Measurements from ENCODE around the gene MYO3B.

Gene MYO3B

DNA sequence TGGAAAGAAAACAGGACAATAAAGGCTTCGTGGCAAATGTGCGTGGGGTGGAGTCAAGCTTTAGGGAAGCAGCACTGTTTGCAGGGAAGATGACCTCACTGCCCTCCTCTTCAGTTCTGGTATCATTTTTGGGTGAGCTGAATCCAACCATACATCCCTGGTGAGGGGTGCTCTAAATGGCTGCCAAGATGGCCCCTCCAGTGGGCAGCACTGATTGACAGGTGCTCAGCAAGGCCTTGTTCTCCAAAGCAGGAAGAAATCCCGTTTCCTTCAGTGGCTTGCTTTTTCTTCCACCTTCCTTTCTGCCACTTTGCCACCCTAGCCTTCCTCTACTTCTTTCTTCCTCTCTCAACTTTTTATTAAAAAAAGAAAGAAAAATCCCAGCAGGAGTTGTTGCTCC, 404.4 kb downstream of the MYO3B start:
- H2AFZ ChIP-seq (ENCODE audit: low read depth, low read length, severe bottlenecking), result no peak overlapping the region
- no peak overlapping the region for H3K4me2 ChIP-seq (ENCODE audit: low read depth, low read length, poor library complexity, severe bottlenecking)
- no peaks in the 10 kb centered on the region for H3K9me3 ChIP-seq (ENCODE audit: insufficient read depth, low read length)
- no peaks in the 10 kb centered on the region for H3F3A ChIP-seq (ENCODE audit: insufficient read depth)
- H3K9ac ChIP-seq (ENCODE audit: low read length), result no peak overlapping the region
- no peaks in the 10 kb centered on the region for H3K27me3 ChIP-seq (ENCODE audit: low read length)
- no peak overlapping the region for H3K27ac ChIP-seq (ENCODE audit: low read depth, low read length)
- no peaks in the 10 kb centered on the region for H4K20me1 ChIP-seq (ENCODE audit: low read depth, low read length)
- no peak overlapping the region for H3K4me3 ChIP-seq (ENCODE audit: insufficient read depth, low read length, poor library complexity, severe bottlenecking)
- no peaks in the 10 kb centered on the region for H3K9me2 ChIP-seq (replicated peaks; ENCODE audit: insufficient read depth, low read length)
- H3K79me2 ChIP-seq (ENCODE audit: insufficient read depth, low read length), result no peaks in the 10 kb centered on the region
- no peak for TF ChIP-seq EZH2phosphoT487 (conservative IDR thresholded peaks at IDR 0.05; ENCODE audit: low read length)
- TF ChIP-seq, protein P1, sequence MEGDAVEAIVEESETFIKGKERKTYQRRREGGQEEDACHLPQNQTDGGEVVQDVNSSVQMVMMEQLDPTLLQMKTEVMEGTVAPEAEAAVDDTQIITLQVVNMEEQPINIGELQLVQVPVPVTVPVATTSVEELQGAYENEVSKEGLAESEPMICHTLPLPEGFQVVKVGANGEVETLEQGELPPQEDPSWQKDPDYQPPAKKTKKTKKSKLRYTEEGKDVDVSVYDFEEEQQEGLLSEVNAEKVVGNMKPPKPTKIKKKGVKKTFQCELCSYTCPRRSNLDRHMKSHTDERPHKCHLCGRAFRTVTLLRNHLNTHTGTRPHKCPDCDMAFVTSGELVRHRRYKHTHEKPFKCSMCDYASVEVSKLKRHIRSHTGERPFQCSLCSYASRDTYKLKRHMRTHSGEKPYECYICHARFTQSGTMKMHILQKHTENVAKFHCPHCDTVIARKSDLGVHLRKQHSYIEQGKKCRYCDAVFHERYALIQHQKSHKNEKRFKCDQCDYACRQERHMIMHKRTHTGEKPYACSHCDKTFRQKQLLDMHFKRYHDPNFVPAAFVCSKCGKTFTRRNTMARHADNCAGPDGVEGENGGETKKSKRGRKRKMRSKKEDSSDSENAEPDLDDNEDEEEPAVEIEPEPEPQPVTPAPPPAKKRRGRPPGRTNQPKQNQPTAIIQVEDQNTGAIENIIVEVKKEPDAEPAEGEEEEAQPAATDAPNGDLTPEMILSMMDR (IDR thresholded peaks at IDR 0.05; ENCODE audit: insufficient read depth, low read length, poor library complexity, severe bottlenecking), result no peak
- no peaks in the 10 kb centered on the region for H3K36me3 ChIP-seq (ENCODE audit: low read length)

DNA sequence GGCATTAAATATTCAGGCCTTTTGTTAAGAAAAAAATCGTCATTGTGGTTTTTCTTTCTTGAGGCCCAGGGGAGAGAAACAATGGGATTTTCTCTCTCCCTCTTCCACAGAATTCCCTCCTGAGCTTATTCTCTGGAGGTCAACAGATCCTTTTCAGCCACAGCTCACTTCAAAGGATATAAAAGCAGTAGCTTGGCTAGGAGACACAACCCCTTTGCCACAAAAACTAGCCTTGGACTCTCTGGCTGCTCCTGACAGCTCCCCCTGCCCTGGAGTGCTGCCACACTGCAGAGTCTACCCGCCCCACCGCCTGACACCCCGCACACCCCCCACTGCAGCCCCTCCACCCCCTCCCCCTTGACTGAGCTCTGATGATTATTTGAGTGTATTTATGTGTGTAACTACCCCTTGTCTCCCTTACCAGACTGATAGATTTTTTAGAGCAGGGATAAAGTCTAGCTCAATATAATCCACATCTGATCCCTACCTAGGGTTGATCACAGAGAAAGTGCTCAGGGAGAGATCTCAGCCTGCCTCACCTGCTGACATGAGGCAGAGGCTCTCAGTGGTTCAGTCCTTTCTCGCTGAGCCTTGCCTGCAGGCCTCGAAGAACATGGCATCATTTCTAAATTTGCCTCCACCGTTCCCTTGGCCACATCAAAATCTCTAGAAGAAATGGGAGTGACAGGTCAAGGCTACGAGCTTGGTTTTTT, 405.0 kb downstream of the MYO3B start:
- no peak overlapping the region for H3K9ac ChIP-seq (ENCODE audit: low read length)
- TF ChIP-seq EZH2phosphoT487 (conservative IDR thresholded peaks at IDR 0.05; ENCODE audit: low read length), result no peak
- TF ChIP-seq, protein P1 (IDR thresholded peaks at IDR 0.05; ENCODE audit: insufficient read depth, low read length, poor library complexity, severe bottlenecking), result no peak
- no peak overlapping the region for H3K4me2 ChIP-seq (ENCODE audit: low read depth, low read length, poor library complexity, severe bottlenecking)
- H3K79me2 ChIP-seq (ENCODE audit: insufficient read depth, low read length), result no peaks in the 10 kb centered on the region
- no peaks in the 10 kb centered on the region for H3K36me3 ChIP-seq (ENCODE audit: low read length)
- no peak overlapping the region for H3K27ac ChIP-seq (ENCODE audit: low read depth, low read length)
- H3K9me3 ChIP-seq (ENCODE audit: insufficient read depth, low read length), result no peaks in the 10 kb centered on the region
- no peaks in the 10 kb centered on the region for H3F3A ChIP-seq (ENCODE audit: insufficient read depth)
- no peaks in the 10 kb centered on the region for H4K20me1 ChIP-seq (ENCODE audit: low read depth, low read length)
- no peaks in the 10 kb centered on the region for H3K9me2 ChIP-seq (replicated peaks; ENCODE audit: insufficient read depth, low read length)
- no peak overlapping the region for H2AFZ ChIP-seq (ENCODE audit: low read depth, low read length, severe bottlenecking)
- H3K4me3 ChIP-seq (ENCODE audit: insufficient read depth, low read length, poor library complexity, severe bottlenecking), result no peak overlapping the region
- H3K27me3 ChIP-seq (ENCODE audit: low read length), result no peaks in the 10 kb centered on the region

DNA sequence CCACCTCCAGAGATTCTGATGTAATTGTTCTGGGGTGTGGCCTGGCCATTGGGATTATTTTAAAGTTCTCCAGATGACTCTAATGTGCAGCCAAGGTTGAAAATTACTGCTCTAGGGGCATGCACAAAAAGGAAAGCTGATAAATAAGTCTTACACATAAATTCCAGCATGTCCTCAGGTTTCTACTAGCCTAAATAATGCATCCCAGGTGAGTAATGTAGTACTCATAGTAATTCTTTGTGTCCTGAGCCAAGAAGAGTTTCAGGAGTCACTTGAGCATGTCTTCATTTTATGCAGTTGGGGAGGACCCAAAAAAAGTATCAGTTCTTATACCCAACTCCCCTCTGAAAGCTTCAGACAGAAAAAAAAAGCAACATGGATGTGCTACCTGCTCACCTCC, 407.1 kb downstream of the MYO3B start:
- H3K79me2 ChIP-seq (ENCODE audit: insufficient read depth, low read length), result no peaks in the 10 kb centered on the region
- H3K9me2 ChIP-seq (replicated peaks; ENCODE audit: insufficient read depth, low read length), result no peaks in the 10 kb centered on the region
- no peak overlapping the region for H3K4me3 ChIP-seq (ENCODE audit: insufficient read depth, low read length, poor library complexity, severe bottlenecking)
- TF ChIP-seq, protein P1 (IDR thresholded peaks at IDR 0.05; ENCODE audit: insufficient read depth, low read length, poor library complexity, severe bottlenecking), result no peak
- TF ChIP-seq EZH2phosphoT487 (conservative IDR thresholded peaks at IDR 0.05; ENCODE audit: low read length), result no peak
- H3K36me3 ChIP-seq (ENCODE audit: low read length), result no peaks in the 10 kb centered on the region
- H2AFZ ChIP-seq (ENCODE audit: low read depth, low read length, severe bottlenecking), result no peak overlapping the region
- no peak overlapping the region for H3K9ac ChIP-seq (ENCODE audit: low read length)
- H3K27ac ChIP-seq (ENCODE audit: low read depth, low read length), result no peak overlapping the region
- no peaks in the 10 kb centered on the region for H3K27me3 ChIP-seq (ENCODE audit: low read length)
- H3K9me3 ChIP-seq (ENCODE audit: insufficient read depth, low read length), result no peaks in the 10 kb centered on the region
- H3K4me2 ChIP-seq (ENCODE audit: low read depth, low read length, poor library complexity, severe bottlenecking), result no peak overlapping the region
- H4K20me1 ChIP-seq (ENCODE audit: low read depth, low read length), result no peaks in the 10 kb centered on the region
- no peaks in the 10 kb centered on the region for H3F3A ChIP-seq (ENCODE audit: insufficient read depth)

All from SU-DHL-6 (cell line).